GM12865 (cell line): Measurements from ENCODE around the gene WDR38.

Experiments
- DNase-seq: peaks from one replicate; pipeline ENCODE4 v3.0.0; 2010; ENCODE audit warnings: low read depth
- H3K4me3 ChIP-seq: 2 replicates; pipeline ENCODE4 v1.5.1; 2011; ENCODE audit warnings: mild to moderate bottlenecking, low read depth, low read length, control low read depth
- TF ChIP-seq, protein P1 (sequence below): IDR thresholded peaks from 2 replicates; pipeline ENCODE4 v1.5.1; 2011; ENCODE audit warnings: low read length, control low read depth, low read depth, inconsistent platforms; ENCODE audit not compliant: insufficient read depth; ENCODE audit errors: missing control alignments

The WDR38 gene, protein sequence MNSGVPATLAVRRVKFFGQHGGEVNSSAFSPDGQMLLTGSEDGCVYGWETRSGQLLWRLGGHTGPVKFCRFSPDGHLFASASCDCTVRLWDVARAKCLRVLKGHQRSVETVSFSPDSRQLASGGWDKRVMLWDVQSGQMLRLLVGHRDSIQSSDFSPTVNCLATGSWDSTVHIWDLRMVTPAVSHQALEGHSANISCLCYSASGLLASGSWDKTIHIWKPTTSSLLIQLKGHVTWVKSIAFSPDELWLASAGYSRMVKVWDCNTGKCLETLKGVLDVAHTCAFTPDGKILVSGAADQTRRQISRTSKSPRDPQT

DNA sequence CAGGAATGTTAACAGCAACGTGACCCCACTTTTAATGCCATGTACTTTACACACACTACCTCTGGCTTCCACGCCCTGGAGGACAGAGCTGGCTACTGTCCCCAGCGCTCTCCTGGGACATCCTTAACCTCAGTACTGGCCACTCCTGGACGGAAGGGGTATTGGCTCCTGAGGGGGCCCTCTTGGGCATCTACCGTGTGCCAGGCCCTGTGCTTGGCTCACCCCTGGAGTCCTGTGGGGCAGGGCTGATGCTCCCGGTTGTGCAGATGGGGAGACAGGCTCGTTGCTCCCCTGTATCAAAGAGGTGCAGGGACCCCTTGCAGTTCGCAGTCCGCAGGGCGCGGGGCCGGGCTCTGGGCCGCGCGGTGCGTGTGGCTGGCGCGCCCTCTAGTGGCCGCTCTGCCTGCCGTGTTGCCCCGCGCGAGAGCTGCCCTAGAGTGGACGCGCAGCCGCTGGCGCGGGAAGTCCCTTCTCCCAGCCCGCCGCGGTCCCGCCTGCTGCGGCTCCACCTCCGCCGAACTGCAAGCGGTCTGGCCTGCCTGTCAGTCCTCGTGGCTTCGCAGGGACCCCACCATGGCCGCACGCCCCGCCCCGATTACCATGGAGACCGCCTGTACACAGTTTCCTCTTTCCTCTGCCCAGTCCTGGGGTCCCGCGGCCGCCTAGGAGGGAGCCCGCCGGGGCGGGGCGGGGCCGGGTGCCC, at the start of gene WDR38:
WDR38 (plus strand) TSS at position 632 of the 703 bp plus-strand sequence. CDS start 72 bp downstream, outside the sequence.
- peak; percentile 88 for DNase-seq
- TF ChIP-seq, protein P1, sequence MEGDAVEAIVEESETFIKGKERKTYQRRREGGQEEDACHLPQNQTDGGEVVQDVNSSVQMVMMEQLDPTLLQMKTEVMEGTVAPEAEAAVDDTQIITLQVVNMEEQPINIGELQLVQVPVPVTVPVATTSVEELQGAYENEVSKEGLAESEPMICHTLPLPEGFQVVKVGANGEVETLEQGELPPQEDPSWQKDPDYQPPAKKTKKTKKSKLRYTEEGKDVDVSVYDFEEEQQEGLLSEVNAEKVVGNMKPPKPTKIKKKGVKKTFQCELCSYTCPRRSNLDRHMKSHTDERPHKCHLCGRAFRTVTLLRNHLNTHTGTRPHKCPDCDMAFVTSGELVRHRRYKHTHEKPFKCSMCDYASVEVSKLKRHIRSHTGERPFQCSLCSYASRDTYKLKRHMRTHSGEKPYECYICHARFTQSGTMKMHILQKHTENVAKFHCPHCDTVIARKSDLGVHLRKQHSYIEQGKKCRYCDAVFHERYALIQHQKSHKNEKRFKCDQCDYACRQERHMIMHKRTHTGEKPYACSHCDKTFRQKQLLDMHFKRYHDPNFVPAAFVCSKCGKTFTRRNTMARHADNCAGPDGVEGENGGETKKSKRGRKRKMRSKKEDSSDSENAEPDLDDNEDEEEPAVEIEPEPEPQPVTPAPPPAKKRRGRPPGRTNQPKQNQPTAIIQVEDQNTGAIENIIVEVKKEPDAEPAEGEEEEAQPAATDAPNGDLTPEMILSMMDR = peak; percentile 90
- H3K4me3 ChIP-seq = peak within 1 kb of the TSS; percentile 48

DNA sequence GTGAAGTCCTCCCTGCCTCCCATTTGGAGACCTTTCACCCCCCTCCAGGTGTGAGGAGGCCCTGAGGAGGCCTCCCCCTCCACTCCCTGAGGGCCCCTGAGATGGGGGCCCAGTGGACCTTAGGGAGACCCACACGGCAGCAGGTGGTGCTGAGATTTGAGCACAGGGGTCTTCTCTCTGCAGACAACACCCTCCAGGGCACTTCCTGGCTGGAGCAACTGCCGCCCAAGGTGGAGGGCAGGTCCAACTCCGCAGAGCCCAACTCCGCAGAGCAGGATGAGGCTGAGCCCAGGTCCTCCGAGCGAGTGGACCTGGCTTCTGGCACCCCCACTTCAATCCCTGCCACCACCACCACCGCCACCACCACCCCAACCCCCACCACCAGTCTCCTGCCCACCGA, 49.3 kb upstream of the WDR38 start:
- TF ChIP-seq, protein P1 = no peak
- no peak for DNase-seq
- no peak overlapping the region for H3K4me3 ChIP-seq

DNA sequence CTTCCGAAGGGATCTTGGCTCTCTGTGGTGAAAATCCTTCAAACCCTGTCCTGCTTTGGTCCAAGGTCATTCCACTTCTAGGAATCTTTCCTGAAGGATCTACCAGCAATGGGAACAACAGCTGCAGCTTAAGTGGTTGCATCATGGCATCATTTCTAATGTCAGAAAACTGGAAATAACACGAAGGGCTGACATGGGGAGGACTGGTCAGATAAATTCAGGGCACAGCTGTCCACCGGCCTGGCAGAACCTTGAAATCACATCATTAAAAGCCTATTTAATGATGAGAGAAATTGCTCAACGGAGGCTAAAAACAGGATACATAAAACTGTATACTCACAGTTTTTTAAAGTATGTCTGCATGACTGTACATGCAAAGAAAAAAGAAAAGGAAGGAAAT, 48.1 kb upstream of the WDR38 start:
- no peak for DNase-seq
- no peak overlapping the region for H3K4me3 ChIP-seq
- TF ChIP-seq, protein P1 = no peak

DNA sequence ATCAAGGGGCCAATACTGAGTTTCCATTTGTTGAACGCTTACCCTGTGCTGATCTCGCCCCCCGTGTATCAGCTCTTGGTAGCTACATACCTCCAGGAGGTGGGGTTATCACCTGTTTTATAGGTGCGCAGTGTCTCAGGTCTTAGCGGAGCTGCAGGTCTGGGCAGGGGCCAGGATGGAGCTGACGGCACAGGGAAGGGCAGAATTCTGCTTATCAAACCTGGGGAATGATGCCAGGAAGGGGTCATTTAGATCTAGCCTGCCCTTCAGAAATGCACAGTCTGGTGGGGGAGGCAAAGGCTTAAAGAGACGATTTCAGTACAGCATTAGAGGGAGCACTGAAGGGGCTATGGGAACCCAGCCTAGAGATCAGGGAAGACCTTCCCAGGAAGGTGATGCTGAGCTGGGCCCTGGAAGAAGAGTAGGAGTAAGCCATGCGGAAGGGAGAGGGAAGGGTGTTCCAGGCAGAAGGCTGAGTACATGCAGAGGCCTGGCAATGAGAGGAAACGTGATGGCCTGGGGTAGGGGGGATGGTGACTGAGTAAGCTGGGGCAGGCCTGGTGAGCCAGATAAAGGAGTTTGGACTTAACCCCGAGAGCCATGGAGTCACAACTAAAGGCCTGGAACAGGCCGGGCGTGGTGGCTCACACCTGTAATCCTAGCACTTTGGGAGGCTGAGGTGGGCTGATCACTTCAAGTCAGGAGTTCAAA, 44.9 kb upstream of the WDR38 start:
- DNase-seq = no peak
- TF ChIP-seq, protein P1 = no peak
- H3K4me3 ChIP-seq = no peak overlapping the region

DNA sequence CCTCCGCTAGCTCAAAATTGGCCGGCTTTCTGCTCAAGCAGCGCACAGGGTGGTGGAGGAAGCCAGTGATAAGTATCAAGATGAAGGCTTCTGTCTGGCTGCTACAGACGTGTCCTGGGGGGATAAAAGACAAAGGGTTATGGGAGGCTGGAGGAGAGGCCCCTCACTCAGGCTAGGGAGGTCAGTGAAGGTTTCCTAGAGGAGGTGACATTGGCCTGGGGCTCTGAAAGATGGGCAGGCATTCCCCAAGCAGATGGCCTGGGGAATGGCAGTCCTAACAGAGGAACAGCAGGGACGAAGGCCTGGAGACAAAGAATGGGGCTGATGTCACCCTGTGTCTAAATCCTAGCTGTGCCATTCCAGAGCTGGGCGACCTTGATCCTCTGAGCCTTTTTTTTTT, 44.0 kb upstream of the WDR38 start:
- no peak for DNase-seq
- TF ChIP-seq, protein P1 = no peak
- H3K4me3 ChIP-seq = no peak overlapping the region

DNA sequence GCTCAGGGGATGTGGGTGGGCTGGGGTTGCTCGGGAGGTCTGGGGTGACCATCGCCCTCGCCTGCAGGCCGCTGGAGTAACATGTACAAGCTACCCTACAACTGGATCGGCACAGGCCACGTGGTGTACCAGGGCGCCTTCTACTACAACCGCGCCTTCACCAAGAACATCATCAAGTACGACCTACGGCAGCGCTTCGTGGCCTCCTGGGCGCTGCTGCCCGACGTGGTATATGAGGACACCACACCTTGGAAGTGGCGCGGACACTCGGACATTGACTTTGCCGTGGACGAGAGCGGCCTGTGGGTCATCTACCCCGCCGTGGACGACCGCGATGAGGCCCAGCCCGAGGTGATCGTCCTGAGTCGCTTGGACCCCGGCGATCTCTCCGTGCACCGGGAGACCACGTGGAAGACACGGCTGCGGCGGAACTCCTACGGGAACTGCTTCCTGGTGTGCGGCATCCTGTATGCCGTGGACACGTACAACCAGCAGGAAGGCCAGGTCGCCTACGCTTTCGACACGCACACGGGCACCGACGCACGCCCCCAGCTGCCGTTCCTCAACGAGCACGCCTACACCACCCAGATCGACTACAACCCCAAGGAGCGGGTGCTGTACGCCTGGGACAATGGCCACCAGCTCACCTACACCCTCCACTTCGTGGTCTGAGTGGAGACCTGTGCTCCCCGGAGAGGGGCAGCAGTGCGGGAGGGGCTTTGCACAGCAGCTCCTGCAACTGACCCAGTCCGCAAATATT, 43.3 kb upstream of the WDR38 start:
- TF ChIP-seq, protein P1 = no peak
- H3K4me3 ChIP-seq = no peak overlapping the region
- no peak for DNase-seq
